ENCODE measurements around the gene EVC2.
A peak's percentile ranks its signal among the peaks of the same experiment; 100 is the strongest.

EVC2 gene

GRCh38 chr4:5742388-5742787 is 34.0 kb upstream of the EVC2 start:
- DNase-seq (ENCODE audit: low read depth), result no peak

DNA sequence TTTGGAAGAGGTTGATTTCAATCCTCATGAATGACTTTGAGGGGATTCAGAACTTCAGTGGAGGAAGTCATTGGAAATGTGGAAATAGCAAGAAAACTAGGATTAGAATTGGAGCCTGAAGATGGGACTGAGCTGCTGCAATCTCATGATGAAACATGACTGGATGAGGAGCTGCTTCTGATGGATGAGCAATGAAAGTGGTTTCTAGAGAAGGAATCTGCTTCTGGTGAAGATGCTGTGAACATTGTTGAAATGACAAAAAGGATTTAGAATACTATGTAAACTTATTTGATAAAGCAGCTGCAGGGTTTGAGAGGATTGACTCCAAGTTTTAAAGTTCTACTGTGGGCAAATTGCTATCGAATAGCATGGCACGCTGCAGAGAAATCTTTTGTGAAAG is 29.7 kb upstream of the EVC2 start:
- peak; percentile 53 for DNase-seq (ENCODE audit: low read depth)

DNA sequence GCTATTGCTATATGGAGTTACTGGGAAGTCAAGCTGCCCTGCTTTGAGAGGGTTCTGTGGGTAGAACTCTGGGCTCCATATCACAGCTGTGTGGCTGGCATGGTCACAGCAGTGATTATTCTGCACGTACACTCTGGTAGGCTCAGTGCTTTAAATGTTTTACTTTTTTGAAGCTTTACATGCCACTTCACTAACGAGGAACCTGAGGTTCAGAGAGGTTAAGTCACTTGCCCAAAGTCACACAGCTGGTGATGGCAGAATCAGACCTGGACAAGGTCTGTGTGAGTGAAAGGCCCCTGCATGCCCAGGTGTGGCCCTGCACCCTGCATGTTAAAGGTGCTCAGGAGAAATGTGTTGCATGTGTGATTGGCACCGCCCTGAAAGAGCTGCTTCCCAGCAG is 27.1 kb upstream of the EVC2 start:
- DNase-seq (ENCODE audit: low read depth), result no peak

GRCh38 chr4:5734853-5735252 is 26.5 kb upstream of the EVC2 start:
- no peak for DNase-seq (ENCODE audit: low read depth)

GRCh38 chr4:5732158-5732557 is 23.8 kb upstream of the EVC2 start:
- no peak for DNase-seq (ENCODE audit: low read depth)

- DNase-seq (ENCODE audit: low read depth), result no peak
These were observed 22.9 kb upstream of the EVC2 start for GRCh38 chr4:5730993-5731990.

GRCh38 chr4:5730436-5730835 is 22.1 kb upstream of the EVC2 start:
- DNase-seq (ENCODE audit: low read depth), result no peak

- peak; percentile 32 for DNase-seq (ENCODE audit: low read depth)
These were observed 20.1 kb upstream of the EVC2 start for GRCh38 chr4:5728412-5728811.

DNA sequence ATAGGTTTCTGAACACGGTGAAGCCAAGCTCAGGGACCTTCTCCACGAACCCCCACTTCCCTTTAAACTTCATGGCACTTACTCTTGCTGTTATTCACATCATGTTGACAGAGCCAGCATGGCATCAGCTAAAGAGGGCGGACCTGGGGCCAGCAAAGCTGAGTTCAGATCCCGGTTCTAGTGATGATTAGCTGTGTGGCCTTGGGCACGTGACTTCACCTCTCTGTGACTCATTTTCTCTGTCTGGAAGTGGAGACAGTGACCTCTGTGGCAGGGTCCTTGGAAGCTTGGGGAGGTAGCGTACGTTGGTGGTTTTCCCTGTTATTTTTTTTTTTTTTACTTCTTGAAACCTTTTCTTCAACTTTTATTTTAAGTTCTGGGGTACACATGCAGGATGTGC is 16.0 kb upstream of the EVC2 start:
- DNase-seq (ENCODE audit: low read depth), result peak; percentile 40

- DNase-seq (ENCODE audit: low read depth), result peak; percentile 58
These were observed 14.0 kb upstream of the EVC2 start for GRCh38 chr4:5722328-5722727.

- DNase-seq (ENCODE audit: low read depth), result no peak
These were observed 13.6 kb upstream of the EVC2 start for GRCh38 chr4:5721923-5722322.

- no peak for DNase-seq (ENCODE audit: low read depth)
These were observed 12.6 kb upstream of the EVC2 start for GRCh38 chr4:5720980-5721379.

GRCh38 chr4:5720157-5720850 is 11.9 kb upstream of the EVC2 start:
- DNase-seq (ENCODE audit: low read depth), result no peak

GRCh38 chr4:5719350-5720055 is 11.1 kb upstream of the EVC2 start:
- DNase-seq (ENCODE audit: low read depth), result no peak

DNA sequence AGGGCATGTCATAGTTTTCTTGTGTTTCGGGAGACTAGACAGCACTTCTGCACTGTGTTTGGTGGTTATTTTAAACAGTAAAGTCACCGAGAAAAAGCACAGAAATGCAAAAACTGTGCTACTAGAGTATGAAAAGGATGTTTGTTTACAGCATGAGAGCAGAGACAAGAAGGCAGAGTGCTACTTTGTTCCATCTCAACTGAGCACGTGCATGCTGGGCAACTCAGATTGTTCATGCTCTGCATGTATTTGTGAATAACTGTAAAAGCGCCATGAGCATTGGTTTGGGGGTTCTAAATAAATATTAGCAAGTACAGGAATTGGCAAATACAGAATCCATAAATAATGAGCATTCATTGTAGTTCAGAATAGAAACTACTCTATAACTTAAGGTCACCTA is 10.1 kb upstream of the EVC2 start:
- DNase-seq (ENCODE audit: low read depth), result no peak

- no peak for DNase-seq (ENCODE audit: low read depth)
These were observed 9.2 kb upstream of the EVC2 start for GRCh38 chr4:5717449-5718158.

- no peak for DNase-seq (ENCODE audit: low read depth)
These were observed 8.0 kb upstream of the EVC2 start for GRCh38 chr4:5716391-5716790.

GRCh38 chr4:5715357-5715756 is 7.0 kb upstream of the EVC2 start:
- no peak for DNase-seq (ENCODE audit: low read depth)

DNA sequence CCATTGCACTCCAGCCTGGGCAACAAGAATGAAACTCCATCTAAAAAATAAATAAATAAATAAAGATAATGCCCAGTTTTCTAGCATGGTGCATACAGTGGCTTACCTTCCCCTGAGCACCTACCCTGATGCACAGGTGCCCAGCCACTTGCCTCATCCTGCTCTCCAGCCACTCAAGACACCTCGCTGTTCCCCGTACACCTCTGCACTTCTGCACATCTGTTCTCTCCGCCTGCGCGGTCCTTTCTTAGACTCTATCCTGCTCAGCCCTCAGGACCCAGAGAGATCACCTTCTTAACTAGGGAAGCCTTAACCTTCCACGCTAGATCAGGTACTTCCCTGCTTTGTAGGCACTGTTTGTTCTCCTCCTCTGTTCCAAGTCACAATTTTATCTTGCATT is 5.5 kb upstream of the EVC2 start:
- no peak for DNase-seq (ENCODE audit: low read depth)

DNA sequence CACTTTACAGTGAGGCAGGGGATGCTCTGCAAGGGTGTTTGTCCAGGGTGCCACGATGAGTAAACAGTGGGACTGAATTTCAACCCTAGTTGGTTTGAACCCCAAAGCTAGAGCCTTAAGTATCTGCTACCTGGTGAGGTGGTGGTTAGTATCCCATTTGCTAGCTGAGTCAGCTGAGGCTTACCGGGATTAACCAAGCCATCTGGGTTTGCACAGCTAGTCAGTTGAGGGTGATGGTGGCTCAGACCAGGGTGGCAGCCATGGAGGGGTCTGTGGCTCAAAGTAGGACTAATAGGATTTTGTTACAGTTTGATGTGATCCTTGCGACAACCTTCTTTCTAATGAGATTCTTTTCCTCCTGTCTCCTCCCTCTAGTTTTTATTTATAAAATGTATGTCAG is 4.6 kb upstream of the EVC2 start:
- peak; percentile 23 for DNase-seq (ENCODE audit: low read depth)

DNA sequence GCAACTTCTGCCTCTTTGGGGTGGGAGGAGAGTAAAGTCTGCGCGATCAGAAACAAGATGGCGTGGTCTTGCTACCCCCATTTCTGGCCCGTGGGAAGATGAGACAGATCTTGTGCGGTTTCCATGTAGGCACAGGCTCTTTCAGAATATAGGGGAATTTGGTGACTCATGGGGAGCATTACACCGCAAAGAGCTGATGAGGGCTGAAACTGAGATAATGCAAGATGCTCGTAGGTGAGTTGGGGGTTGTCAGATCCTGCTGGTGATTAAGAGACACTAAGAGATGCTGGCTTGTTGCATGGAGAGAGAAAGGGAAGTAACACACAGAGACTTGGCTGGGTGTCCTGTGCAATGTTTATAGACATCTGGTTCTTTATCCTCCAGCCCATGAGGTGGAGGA is 4.2 kb upstream of the EVC2 start:
- peak; percentile 96 for DNase-seq (ENCODE audit: low read depth)

Data from amniotic epithelial cell (primary cell).